Measurements from ENCODE around the gene GNPTG.
A peak's percentile ranks its signal among the peaks of the same experiment; 100 is the strongest.

The GNPTG gene

GRCh38 chr16:1351582-1352362, at the start of gene GNPTG, which contains the start of gene TSR3:
Gene GNPTG, plus strand, starts transcription at chr16:1351931. Its CDS starts 35 bp downstream, at chr16:1351966.
Gene TSR3, minus strand, starts transcription at chr16:1351878. Its CDS starts 74 bp downstream, at chr16:1351804.
- H3K9me3 ChIP-seq (ENCODE audit: control insufficient read depth in 2 of 2, low read length in 2 of 2) = no peaks in the 10 kb centered on the region
- H3K4me3 ChIP-seq (ENCODE audit: low read length in 2 of 2) = peak within 1 kb of the TSS; percentile 86 to 91
- H3K27me3 ChIP-seq (ENCODE audit: control insufficient read depth in 2 of 2, insufficient read depth in 2 of 2, low read length in 2 of 2) = no peaks in the 10 kb centered on the region
- H3K36me3 ChIP-seq (ENCODE audit: control insufficient read depth in 2 of 2, insufficient read depth in 2 of 2, low read length in 2 of 2) = peaks cover 0 to 20% of the 10 kb centered on the region in 2 donors
- H3K4me1 ChIP-seq (ENCODE audit: control insufficient read depth in 2 of 2, insufficient read depth in 2 of 2, low read length in 2 of 2) = peaks cover 14 to 20% of the 10 kb centered on the region in 2 donors
- H3K9ac ChIP-seq (ENCODE audit: low read depth in 1 of 2, low read length in 2 of 2) = peak within 1 kb of the TSS; percentile 70 to 83
- peak within 1 kb of the TSS in 1 of 2 donors; percentile 63 for H3K27ac ChIP-seq (ENCODE audit: low read depth in 2 of 2, low read length in 2 of 2)

GRCh38 chr16:1305823-1306222, 45.9 kb upstream of the GNPTG start:
- no peaks in the 10 kb centered on the region for H3K9me3 ChIP-seq (ENCODE audit: control insufficient read depth in 2 of 2, low read length in 2 of 2)
- H3K27ac ChIP-seq (ENCODE audit: low read depth in 2 of 2, low read length in 2 of 2) = no peak overlapping the region
- no peaks in the 10 kb centered on the region for H3K27me3 ChIP-seq (ENCODE audit: control insufficient read depth in 2 of 2, insufficient read depth in 2 of 2, low read length in 2 of 2)
- peaks cover 18 to 19% of the 10 kb centered on the region in 2 donors for H3K4me1 ChIP-seq (ENCODE audit: control insufficient read depth in 2 of 2, insufficient read depth in 2 of 2, low read length in 2 of 2)
- H3K9ac ChIP-seq (ENCODE audit: low read depth in 1 of 2, low read length in 2 of 2) = no peak overlapping the region
- no peak overlapping the region for H3K4me3 ChIP-seq (ENCODE audit: low read length in 2 of 2)
- no peaks in the 10 kb centered on the region for H3K36me3 ChIP-seq (ENCODE audit: control insufficient read depth in 2 of 2, insufficient read depth in 2 of 2, low read length in 2 of 2)

- H3K27me3 ChIP-seq (ENCODE audit: control insufficient read depth in 2 of 2, insufficient read depth in 2 of 2, low read length in 2 of 2) = no peaks in the 10 kb centered on the region
- H3K9ac ChIP-seq (ENCODE audit: low read depth in 1 of 2, low read length in 2 of 2) = no peak overlapping the region
- H3K4me3 ChIP-seq (ENCODE audit: low read length in 2 of 2) = no peak overlapping the region
- H3K4me1 ChIP-seq (ENCODE audit: control insufficient read depth in 2 of 2, insufficient read depth in 2 of 2, low read length in 2 of 2) = peaks cover 19% of the 10 kb centered on the region in 2 donors
- H3K36me3 ChIP-seq (ENCODE audit: control insufficient read depth in 2 of 2, insufficient read depth in 2 of 2, low read length in 2 of 2) = no peaks in the 10 kb centered on the region
- H3K27ac ChIP-seq (ENCODE audit: low read depth in 2 of 2, low read length in 2 of 2) = no peak overlapping the region
- H3K9me3 ChIP-seq (ENCODE audit: control insufficient read depth in 2 of 2, low read length in 2 of 2) = no peaks in the 10 kb centered on the region
Measured at GRCh38 chr16:1306334-1306733, 45.4 kb upstream of the GNPTG start.

GRCh38 chr16:1308036-1308976, 43.4 kb upstream of the GNPTG start:
- Histone ChIP-seq H3K9me3 (ENCODE audit: control insufficient read depth in 2 of 2, low read length in 2 of 2) (no peaks in the 10 kb centered on the region), H3K36me3 (ENCODE audit: control insufficient read depth in 2 of 2, insufficient read depth in 2 of 2, low read length in 2 of 2) (peaks cover 0 to 6% of the 10 kb centered on the region in 2 donors), H3K4me3 (ENCODE audit: low read length in 2 of 2) (peak overlapping the region; percentile 50 to 67), H3K9ac (ENCODE audit: low read depth in 1 of 2, low read length in 2 of 2) (peak overlapping the region in 1 of 2 donors; percentile 88), H3K27ac (ENCODE audit: low read depth in 2 of 2, low read length in 2 of 2) (peak overlapping the region; percentile 93 to 97), H3K27me3 (ENCODE audit: control insufficient read depth in 2 of 2, insufficient read depth in 2 of 2, low read length in 2 of 2) (no peaks in the 10 kb centered on the region), H3K4me1 (ENCODE audit: control insufficient read depth in 2 of 2, insufficient read depth in 2 of 2, low read length in 2 of 2) (peaks cover 28 to 30% of the 10 kb centered on the region in 2 donors)

- peaks cover 2 to 12% of the 10 kb centered on the region in 2 donors for H3K36me3 ChIP-seq (ENCODE audit: control insufficient read depth in 2 of 2, insufficient read depth in 2 of 2, low read length in 2 of 2)
- H3K4me1 ChIP-seq (ENCODE audit: control insufficient read depth in 2 of 2, insufficient read depth in 2 of 2, low read length in 2 of 2) = peaks cover 23 to 27% of the 10 kb centered on the region in 2 donors
- H3K27ac ChIP-seq (ENCODE audit: low read depth in 2 of 2, low read length in 2 of 2) = peak within 1 kb of the TSS; percentile 93 to 97
- peak within 1 kb of the TSS; percentile 88 to 99 for H3K9ac ChIP-seq (ENCODE audit: low read depth in 1 of 2, low read length in 2 of 2)
- H3K27me3 ChIP-seq (ENCODE audit: control insufficient read depth in 2 of 2, insufficient read depth in 2 of 2, low read length in 2 of 2) = no peaks in the 10 kb centered on the region
- H3K9me3 ChIP-seq (ENCODE audit: control insufficient read depth in 2 of 2, low read length in 2 of 2) = no peaks in the 10 kb centered on the region
- H3K4me3 ChIP-seq (ENCODE audit: low read length in 2 of 2) = peak within 1 kb of the TSS; percentile 69 to 91
Measured at GRCh38 chr16:1308977-1309885, 42.5 kb upstream of the GNPTG start, which contains the start of gene UBE2I. Gene UBE2I, plus strand, starts transcription at chr16:1309636. Its CDS starts 4,395 bp downstream, at chr16:1314031.

- peak overlapping the region; percentile 61 to 73 for H3K9ac ChIP-seq (ENCODE audit: low read depth in 1 of 2, low read length in 2 of 2)
- H3K36me3 ChIP-seq (ENCODE audit: control insufficient read depth in 2 of 2, insufficient read depth in 2 of 2, low read length in 2 of 2) = peaks cover 10 to 21% of the 10 kb centered on the region in 2 donors
- no peaks in the 10 kb centered on the region for H3K9me3 ChIP-seq (ENCODE audit: control insufficient read depth in 2 of 2, low read length in 2 of 2)
- H3K4me3 ChIP-seq (ENCODE audit: low read length in 2 of 2) = peak overlapping the region; percentile 65 to 91
- H3K4me1 ChIP-seq (ENCODE audit: control insufficient read depth in 2 of 2, insufficient read depth in 2 of 2, low read length in 2 of 2) = peaks cover 23 to 27% of the 10 kb centered on the region in 2 donors
- H3K27me3 ChIP-seq (ENCODE audit: control insufficient read depth in 2 of 2, insufficient read depth in 2 of 2, low read length in 2 of 2) = no peaks in the 10 kb centered on the region
- H3K27ac ChIP-seq (ENCODE audit: low read depth in 2 of 2, low read length in 2 of 2) = peak overlapping the region; percentile 38 to 40
Measured at GRCh38 chr16:1309888-1310831, 41.6 kb upstream of the GNPTG start.

GRCh38 chr16:1310832-1311200, 40.9 kb upstream of the GNPTG start:
- Histone ChIP-seq H3K9ac (ENCODE audit: low read depth in 1 of 2, low read length in 2 of 2) (peak overlapping the region; percentile 61 to 73), H3K27ac (ENCODE audit: low read depth in 2 of 2, low read length in 2 of 2) (peak overlapping the region in 1 of 2 donors; percentile 40), H3K9me3 (ENCODE audit: control insufficient read depth in 2 of 2, low read length in 2 of 2) (no peaks in the 10 kb centered on the region), H3K4me3 (ENCODE audit: low read length in 2 of 2) (peak overlapping the region; percentile 65 to 91), H3K36me3 (ENCODE audit: control insufficient read depth in 2 of 2, insufficient read depth in 2 of 2, low read length in 2 of 2) (peaks cover 16 to 27% of the 10 kb centered on the region in 2 donors), H3K4me1 (ENCODE audit: control insufficient read depth in 2 of 2, insufficient read depth in 2 of 2, low read length in 2 of 2) (peaks cover 23 to 27% of the 10 kb centered on the region in 2 donors), H3K27me3 (ENCODE audit: control insufficient read depth in 2 of 2, insufficient read depth in 2 of 2, low read length in 2 of 2) (no peaks in the 10 kb centered on the region)

GRCh38 chr16:1311212-1311737, 40.5 kb upstream of the GNPTG start:
- peak overlapping the region; percentile 65 to 91 for H3K4me3 ChIP-seq (ENCODE audit: low read length in 2 of 2)
- H3K9me3 ChIP-seq (ENCODE audit: control insufficient read depth in 2 of 2, low read length in 2 of 2) = no peaks in the 10 kb centered on the region
- peaks cover 23 to 27% of the 10 kb centered on the region in 2 donors for H3K4me1 ChIP-seq (ENCODE audit: control insufficient read depth in 2 of 2, insufficient read depth in 2 of 2, low read length in 2 of 2)
- H3K36me3 ChIP-seq (ENCODE audit: control insufficient read depth in 2 of 2, insufficient read depth in 2 of 2, low read length in 2 of 2) = peaks cover 21 to 32% of the 10 kb centered on the region in 2 donors
- H3K27ac ChIP-seq (ENCODE audit: low read depth in 2 of 2, low read length in 2 of 2) = no peak overlapping the region
- no peaks in the 10 kb centered on the region for H3K27me3 ChIP-seq (ENCODE audit: control insufficient read depth in 2 of 2, insufficient read depth in 2 of 2, low read length in 2 of 2)
- H3K9ac ChIP-seq (ENCODE audit: low read depth in 1 of 2, low read length in 2 of 2) = peak overlapping the region; percentile 61 to 73
